Neural cell (in vitro differentiated cells): Measurements from ENCODE around the gene HPS4.
"Not testable (repeated sequence)": the region's sequence is repeated elsewhere in the genome, so short reads cannot be mapped to it uniquely, and the experiment has no call there.

ENCODE experiments used
- EP300 ChIP-seq: fragments of 450-650 bp; conservative IDR thresholded peaks from 2 replicates; pipeline ENCODE4 v1.6.1; 2014; ENCODE audit warnings: antibody characterized with exemption, mild to moderate bottlenecking, moderate library complexity; ENCODE audit not compliant: poor library complexity, severe bottlenecking
- EZH2 ChIP-seq: fragments of 200-600, 300-800 bp; shearing (Covaris generic), sonication (generic); IDR thresholded peaks from 2 replicates; pipeline ENCODE4 v1.6.1; 2014; ENCODE audit warnings: antibody characterized with exemption, low read length, borderline replicate concordance, mild to moderate bottlenecking; ENCODE audit not compliant: insufficient read depth, poor library complexity, severe bottlenecking

- not testable (repeated sequence) for TF ChIP-seq EZH2, EP300
Measured at GRCh38 chr22:26438776-26439175, 44.8 kb downstream of the HPS4 start.
